Left colon (tissue), 2 donors: Measurements from ENCODE around the gene CRADD. TPM values are rescaled to one million over a fixed set of nuclear protein-coding genes. Genes with fewer than 3 reads are reported as not detected.

Experiments used
- ATAC-seq: fragments of 200-7000 bp; cut with Tn5 transposase; one replicate; pipeline ENCODE4 v1.9.1; 2020; ENCODE audit warnings: mild to moderate bottlenecking, moderate library complexity
- DNase-seq, 2 donors: peaks; one replicate each; pipeline ENCODE4 v3.0.0-alpha.2; 2020
- intact Hi-C, 2 donors: fragments of 100-400 bp; cut with DNase I in 1 of 2; cut with micrococcal nuclease in 1 of 2; formaldehyde crosslinking; loops; one replicate each; pipeline versions ENCODE4 v1.11.2 to v1.14.0; 2022; cut with DNase I, micrococcal nuclease
- total RNA-seq, 2 donors: library from RNA; stranded (reverse); fragmentation: NEBNext Ultra II Directional; extraction: Animal tissue kit (Norgen Biotek cat#: 25700); gene quantifications; one replicate each; pipeline ENCODE4 v1.2.1, GENCODE V29; 2021
- donor health status: DM: no; HTN: no; CAD: no.
- donor health status: DM: yes; HTN: yes; CAD: no.

Gene CRADD
- total RNA-seq, 2 donors from 2014 or later = 22.1 to 27.6 TPM

GRCh38 chr12:93813972-93814821 is 137.0 kb downstream of the CRADD start:
- ATAC-seq = peak; percentile 19
- peak; percentile 31 to 79 for DNase-seq
- intact Hi-C loops = no loop called here

GRCh38 chr12:93818488-93819049 is 141.4 kb downstream of the CRADD start:
- ATAC-seq = no peak
- DNase-seq = no peak
- intact Hi-C loops = no loop called here

- peak; percentile 28 to 73 for DNase-seq
- ATAC-seq = peak; percentile 48
- intact Hi-C loops = no loop called here
Observed at GRCh38 chr12:93819050-93819491, 141.9 kb downstream of the CRADD start.

GRCh38 chr12:93823616-93824391 is 146.6 kb downstream of the CRADD start:
- DNase-seq = no peak
- no peak for ATAC-seq
- intact Hi-C loops = no loop called here

- ATAC-seq = no peak
- intact Hi-C loops = no loop called here
- DNase-seq = no peak
Observed at GRCh38 chr12:93824514-93825500, 147.6 kb downstream of the CRADD start.

- intact Hi-C loops = no loop called here
- no peak for ATAC-seq
- DNase-seq = no peak
Observed at GRCh38 chr12:93825501-93825888, 148.3 kb downstream of the CRADD start.

- intact Hi-C loops = no loop called here
- ATAC-seq (no peak), DNase-seq (no peak)
Observed at GRCh38 chr12:93825931-93826555, 148.9 kb downstream of the CRADD start.

- intact Hi-C loops = no loop called here
- ATAC-seq (no peak), DNase-seq (no peak)
Observed at GRCh38 chr12:93827179-93827578, 150.0 kb downstream of the CRADD start.

GRCh38 chr12:93827669-93828068 is 150.5 kb downstream of the CRADD start:
- intact Hi-C loops = no loop called here
- ATAC-seq (no peak), DNase-seq (no peak)

GRCh38 chr12:93829016-93829415 is 151.8 kb downstream of the CRADD start:
- ATAC-seq = no peak
- intact Hi-C loops = no loop called here

GRCh38 chr12:93831374-93831773 is 154.2 kb downstream of the CRADD start:
- intact Hi-C loops = no loop called here
- DNase-seq = no peak
- no peak for ATAC-seq

More at GRCh38 chr12:93829016-93829415, 151.8 kb downstream of the CRADD start:
- DNase-seq = no peak

- intact Hi-C loops = no loop called here
- DNase-seq (no peak), ATAC-seq (no peak)
Observed at GRCh38 chr12:93832131-93832530, 155.0 kb downstream of the CRADD start.

GRCh38 chr12:93833946-93834345 is 156.8 kb downstream of the CRADD start:
- intact Hi-C loops = no loop called here
- DNase-seq = no peak
- ATAC-seq = no peak

GRCh38 chr12:93836620-93837260 is 159.6 kb downstream of the CRADD start:
- intact Hi-C loops = no loop called here
- DNase-seq = no peak
- no peak for ATAC-seq

- intact Hi-C loops = no loop called here
- ATAC-seq = peak; percentile 82
- DNase-seq = no peak
Observed at GRCh38 chr12:93838193-93838592, 161.0 kb downstream of the CRADD start.

GRCh38 chr12:93839064-93839463 is 161.9 kb downstream of the CRADD start:
- no peak for DNase-seq
- intact Hi-C loops = no loop called here
- no peak for ATAC-seq

GRCh38 chr12:93841671-93842070 is 164.5 kb downstream of the CRADD start:
- no peak for ATAC-seq
- intact Hi-C loops = no loop called here
- no peak for DNase-seq
